ENCODE data around the gene NELL1.

DNA sequence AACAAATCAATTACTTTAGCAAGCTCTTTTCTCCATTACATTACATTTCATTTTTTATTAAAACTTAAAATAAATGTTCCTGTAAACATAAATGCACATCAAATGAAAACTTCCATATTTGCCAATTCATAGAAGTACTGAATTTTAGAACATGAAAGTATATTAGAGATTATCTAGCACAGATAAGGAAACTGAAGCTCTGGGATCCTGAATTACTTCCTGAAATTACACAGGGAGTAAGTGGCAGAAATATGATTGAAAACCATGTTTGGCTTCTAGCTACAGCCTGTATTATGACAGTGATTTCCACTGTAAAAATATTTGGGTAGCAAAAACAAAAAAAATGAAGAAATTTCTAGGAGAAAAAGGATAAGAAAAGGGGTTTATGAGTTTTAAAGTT, 387.3 kb downstream of the NELL1 start:
- TF ChIP-seq, protein P1, sequence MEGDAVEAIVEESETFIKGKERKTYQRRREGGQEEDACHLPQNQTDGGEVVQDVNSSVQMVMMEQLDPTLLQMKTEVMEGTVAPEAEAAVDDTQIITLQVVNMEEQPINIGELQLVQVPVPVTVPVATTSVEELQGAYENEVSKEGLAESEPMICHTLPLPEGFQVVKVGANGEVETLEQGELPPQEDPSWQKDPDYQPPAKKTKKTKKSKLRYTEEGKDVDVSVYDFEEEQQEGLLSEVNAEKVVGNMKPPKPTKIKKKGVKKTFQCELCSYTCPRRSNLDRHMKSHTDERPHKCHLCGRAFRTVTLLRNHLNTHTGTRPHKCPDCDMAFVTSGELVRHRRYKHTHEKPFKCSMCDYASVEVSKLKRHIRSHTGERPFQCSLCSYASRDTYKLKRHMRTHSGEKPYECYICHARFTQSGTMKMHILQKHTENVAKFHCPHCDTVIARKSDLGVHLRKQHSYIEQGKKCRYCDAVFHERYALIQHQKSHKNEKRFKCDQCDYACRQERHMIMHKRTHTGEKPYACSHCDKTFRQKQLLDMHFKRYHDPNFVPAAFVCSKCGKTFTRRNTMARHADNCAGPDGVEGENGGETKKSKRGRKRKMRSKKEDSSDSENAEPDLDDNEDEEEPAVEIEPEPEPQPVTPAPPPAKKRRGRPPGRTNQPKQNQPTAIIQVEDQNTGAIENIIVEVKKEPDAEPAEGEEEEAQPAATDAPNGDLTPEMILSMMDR (IDR thresholded peaks at IDR 0.05; ENCODE audit: low read depth, low read length, poor library complexity, severe bottlenecking) = no peak
- no peak for TF ChIP-seq EZH2phosphoT487 (IDR thresholded peaks at IDR 0.05; ENCODE audit: borderline replicate concordance, low read length)
